ENCODE data around the gene SPRR4. TPM values are rescaled to one million over a fixed set of nuclear protein-coding genes. Genes with fewer than 3 reads are reported as not detected.

The SPRR4 gene
- polyA plus RNA-seq, 1 donor (not counting 4 experiments of a cell fraction or from before 2014, with no cell fraction given), result 1.9 TPM

GRCh38 chr1:152996633-152997400 lies 26.4 kb downstream of the SPRR4 start:
- Histone ChIP-seq H3K4me2 (ENCODE audit: control insufficient read depth, extremely low read depth, insufficient read depth, low read depth, low read length) (no peak overlapping the region), H3K9me3 (ENCODE audit: control insufficient read depth, low read depth, low read length) (no peaks in the 10 kb centered on the region), H3K4me3 (ENCODE audit: control insufficient read depth in 2 of 3, extremely low read depth in 1 of 3, insufficient read depth in 2 of 3, low read depth in 1 of 3, low read length in 3 of 3) (no peak overlapping the region), H3K9me1 (ENCODE audit: control insufficient read depth, extremely low read depth, insufficient read depth, low read length) (no peaks in the 10 kb centered on the region), H3K27ac (ENCODE audit: control insufficient read depth, insufficient read depth, low read length) (no peak overlapping the region), H3K4me1 (ENCODE audit: control insufficient read depth, extremely low read depth, insufficient read depth, low read length) (peaks cover 14% of the 10 kb centered on the region), H4K20me1 (ENCODE audit: control insufficient read depth, extremely low read depth, insufficient read depth, low read length) (no peaks in the 10 kb centered on the region), H3K36me3 (ENCODE audit: control insufficient read depth in 2 of 2, extremely low read depth in 1 of 2, insufficient read depth in 2 of 2, low read length in 2 of 2) (no peaks in the 10 kb centered on the region), H3K9ac (ENCODE audit: control insufficient read depth, extremely low read depth, insufficient read depth, low read length) (no peak overlapping the region), H3K27me3 (ENCODE audit: control insufficient read depth, extremely low read depth, insufficient read depth, low read length) (no peaks in the 10 kb centered on the region), H2AFZ (ENCODE audit: control insufficient read depth, low read length) (no peak overlapping the region), H3K79me2 (ENCODE audit: control insufficient read depth, insufficient read depth, low read length) (no peaks in the 10 kb centered on the region)
- TF ChIP-seq CTCF (optimal IDR thresholded peaks at IDR 0.05 in 1 of 3, IDR thresholded peaks at IDR 0.05 in 1 of 3, conservative IDR thresholded peaks at IDR 0.05 in 1 of 3; ENCODE audit: extremely low read depth in 1 of 3, insufficient read depth in 2 of 3, low read length in 3 of 3) (no peak), EZH2 (IDR thresholded peaks at IDR 0.05; ENCODE audit: low read length) (no peak)
- no peak for DNase-seq (ENCODE audit: low read depth, low spot score)
- FAIRE-seq, result no peak
- dilution Hi-C loops (cut with MboI; ENCODE audit: extremely low pct_ligation_motif_present, low sequenced_read_pairs), result no loop called here

- dilution Hi-C loops (cut with MboI; ENCODE audit: extremely low pct_ligation_motif_present, low sequenced_read_pairs), result no loop called here
- no peak overlapping the region for H3K27ac ChIP-seq (ENCODE audit: control insufficient read depth, insufficient read depth, low read length)
- peaks cover 14% of the 10 kb centered on the region for H3K4me1 ChIP-seq (ENCODE audit: control insufficient read depth, extremely low read depth, insufficient read depth, low read length)
- H3K4me2 ChIP-seq (ENCODE audit: control insufficient read depth, extremely low read depth, insufficient read depth, low read depth, low read length), result no peak overlapping the region
- TF ChIP-seq EZH2 (IDR thresholded peaks at IDR 0.05; ENCODE audit: low read length), result no peak
- no peak for TF ChIP-seq CTCF (optimal IDR thresholded peaks at IDR 0.05 in 1 of 3, IDR thresholded peaks at IDR 0.05 in 1 of 3, conservative IDR thresholded peaks at IDR 0.05 in 1 of 3; ENCODE audit: extremely low read depth in 1 of 3, insufficient read depth in 2 of 3, low read length in 3 of 3)
- no peak overlapping the region for H3K4me3 ChIP-seq (ENCODE audit: control insufficient read depth in 2 of 3, extremely low read depth in 1 of 3, insufficient read depth in 2 of 3, low read depth in 1 of 3, low read length in 3 of 3)
- no peaks in the 10 kb centered on the region for H3K79me2 ChIP-seq (ENCODE audit: control insufficient read depth, insufficient read depth, low read length)
- no peaks in the 10 kb centered on the region for H3K9me1 ChIP-seq (ENCODE audit: control insufficient read depth, extremely low read depth, insufficient read depth, low read length)
- DNase-seq (ENCODE audit: low read depth, low spot score), result no peak
- no peaks in the 10 kb centered on the region for H4K20me1 ChIP-seq (ENCODE audit: control insufficient read depth, extremely low read depth, insufficient read depth, low read length)
- no peaks in the 10 kb centered on the region for H3K27me3 ChIP-seq (ENCODE audit: control insufficient read depth, extremely low read depth, insufficient read depth, low read length)
- H2AFZ ChIP-seq (ENCODE audit: control insufficient read depth, low read length), result peak overlapping the region; percentile 14
- H3K9me3 ChIP-seq (ENCODE audit: control insufficient read depth, low read depth, low read length), result no peaks in the 10 kb centered on the region
- no peak for FAIRE-seq
- H3K9ac ChIP-seq (ENCODE audit: control insufficient read depth, extremely low read depth, insufficient read depth, low read length), result no peak overlapping the region
- H3K36me3 ChIP-seq (ENCODE audit: control insufficient read depth in 2 of 2, extremely low read depth in 1 of 2, insufficient read depth in 2 of 2, low read length in 2 of 2), result no peaks in the 10 kb centered on the region
Observed at GRCh38 chr1:152997901-152998300, 27.5 kb downstream of the SPRR4 start.
